G401 (cell line): ENCODE results near the gene MGMT. TPM values are rescaled to one million over a fixed set of nuclear protein-coding genes. Genes with fewer than 3 reads are reported as not detected.

ENCODE experiments used
- DNase-seq: peaks from one replicate; pipeline ENCODE4 v3.0.0-alpha.2; 2015; ENCODE audit warnings: low spot score
- in situ Hi-C: cut with HindIII; loops from 2 replicates; pipeline ENCODE4 v1.10.0; 2016; ENCODE audit warnings: low sequenced_read_pairs, mixed read lengths
- total RNA-seq: library from RNA; depleted of rRNA; stranded (reverse); fragments of >200 nt; shearing (Covaris generic); gene quantifications from 2 replicates; pipeline ENCODE4 v1.2.3, GENCODE V29; 2014

MGMT gene
- total RNA-seq, 1 experiment from 2014 or later = 60.3 TPM

DNA sequence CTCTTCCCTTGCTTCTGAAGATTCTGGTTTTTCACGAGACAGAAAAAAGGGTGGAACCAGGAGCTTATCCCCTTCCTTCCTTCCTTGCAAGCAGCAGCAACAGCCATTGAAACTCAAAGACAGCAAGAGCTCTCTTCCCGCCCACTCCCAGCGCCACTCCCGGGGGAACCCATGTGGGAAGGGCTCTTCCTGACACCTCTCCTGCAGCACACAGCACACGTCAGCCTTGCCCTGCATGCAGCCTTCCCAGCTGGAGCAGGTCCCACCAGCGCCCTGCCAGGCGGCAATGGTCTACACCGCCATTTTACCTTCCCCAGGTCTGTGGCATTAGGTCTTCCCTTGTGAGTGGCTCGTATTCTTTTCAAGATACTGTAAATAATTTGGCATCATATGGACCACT lies 161.8 kb downstream of the MGMT start:
- DNase-seq = no peak

DNA sequence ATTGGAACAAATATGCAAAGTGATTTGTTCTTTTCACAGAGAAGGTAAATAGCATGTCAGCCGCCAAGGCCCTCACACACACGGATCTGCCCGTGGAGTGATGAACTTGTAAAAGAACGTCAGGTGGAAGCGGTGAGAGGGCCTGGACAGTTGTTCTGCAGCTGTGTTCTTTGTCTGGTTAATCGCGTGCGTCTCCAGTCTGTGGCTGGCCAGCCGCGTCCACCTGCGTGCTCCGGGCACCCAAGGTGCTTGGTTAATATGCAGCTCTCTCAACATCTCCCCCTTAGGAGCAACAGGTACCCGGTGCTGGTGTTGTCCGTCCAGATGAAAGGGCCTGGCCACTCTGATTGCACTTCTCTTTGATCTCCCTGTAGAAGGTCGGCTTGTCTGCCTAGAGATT lies 162.9 kb downstream of the MGMT start:
- in situ Hi-C loops = no loop called here
- no peak for DNase-seq

More for the DNA sequence above, 161.8 kb downstream of the MGMT start:
- in situ Hi-C loops = no loop called here

DNA sequence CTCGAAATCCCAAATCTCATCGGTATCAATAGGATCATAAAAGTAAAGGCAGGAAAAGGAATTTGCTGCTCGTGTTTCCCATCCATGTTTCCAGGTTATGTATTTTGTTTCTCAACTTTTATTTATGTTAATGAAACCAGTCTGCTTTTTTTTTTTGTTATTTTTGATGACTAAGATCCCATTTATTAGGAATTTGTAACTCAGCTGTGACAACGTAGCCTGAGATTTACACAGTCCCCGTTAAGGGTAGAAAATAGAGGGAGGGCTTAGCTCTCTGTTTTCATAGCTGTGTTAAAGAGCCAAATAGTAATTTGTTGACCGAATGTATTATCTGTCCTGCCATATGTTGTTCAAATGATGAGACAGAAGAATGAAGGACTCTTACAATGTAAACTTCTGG lies 164.0 kb downstream of the MGMT start:
- DNase-seq = no peak
- in situ Hi-C loops = no loop called here

DNA sequence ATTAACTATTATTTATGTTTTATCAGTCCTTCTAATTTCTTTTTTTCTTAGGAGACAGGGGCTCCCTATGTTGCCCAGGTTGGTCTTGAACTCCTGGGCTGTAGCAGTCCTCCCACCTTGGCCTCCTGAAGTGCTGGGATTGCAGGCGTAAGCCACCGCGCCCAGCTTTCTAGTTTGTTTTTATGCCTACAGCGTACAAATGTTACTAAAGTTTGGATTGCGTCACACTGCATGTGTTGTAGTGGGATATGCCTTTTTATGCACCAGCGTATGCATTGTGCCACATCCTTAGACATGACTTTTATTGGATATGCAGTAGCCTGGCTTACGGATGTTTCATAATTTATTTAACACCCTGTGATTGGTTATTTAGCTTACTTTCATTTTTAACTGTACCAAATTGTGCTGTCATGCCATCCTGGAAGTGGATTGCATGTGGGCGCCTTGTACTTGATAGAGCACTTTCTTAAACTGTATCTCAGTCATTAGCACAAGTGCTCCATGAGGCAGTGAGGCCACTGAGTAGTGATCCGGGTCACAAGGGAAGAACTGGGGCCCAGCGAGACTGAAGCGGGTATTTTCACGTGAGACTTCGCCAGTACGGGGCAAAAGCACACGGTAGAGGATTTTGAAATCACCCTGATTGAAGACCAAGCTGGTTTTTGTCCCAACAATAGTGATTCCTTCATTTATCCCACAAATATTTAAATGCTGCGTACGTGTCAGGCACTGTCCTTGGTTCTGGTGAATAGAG lies 165.0 kb downstream of the MGMT start:
- no peak for DNase-seq
- in situ Hi-C loops = no loop called here

DNA sequence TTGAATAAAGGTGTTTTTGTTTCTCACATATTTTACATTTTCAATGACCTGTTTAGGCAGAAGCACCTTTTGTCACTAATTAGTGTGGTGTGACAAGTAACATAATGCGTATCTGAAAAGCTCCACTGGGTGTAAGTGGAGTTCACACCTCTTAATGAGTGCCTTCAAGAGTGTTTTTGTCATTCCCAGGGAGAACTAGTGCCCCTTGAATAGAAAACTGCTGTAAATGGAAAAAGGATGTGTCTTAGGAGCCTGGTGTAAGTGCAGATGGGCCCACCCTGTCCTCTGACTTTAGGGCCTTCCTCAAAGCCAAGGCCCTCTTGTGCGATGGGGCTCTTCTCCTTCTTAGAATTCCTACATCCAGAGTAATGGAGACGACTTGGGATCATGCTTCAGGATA lies 170.0 kb downstream of the MGMT start:
- in situ Hi-C loops = no loop called here
- DNase-seq = no peak

DNA sequence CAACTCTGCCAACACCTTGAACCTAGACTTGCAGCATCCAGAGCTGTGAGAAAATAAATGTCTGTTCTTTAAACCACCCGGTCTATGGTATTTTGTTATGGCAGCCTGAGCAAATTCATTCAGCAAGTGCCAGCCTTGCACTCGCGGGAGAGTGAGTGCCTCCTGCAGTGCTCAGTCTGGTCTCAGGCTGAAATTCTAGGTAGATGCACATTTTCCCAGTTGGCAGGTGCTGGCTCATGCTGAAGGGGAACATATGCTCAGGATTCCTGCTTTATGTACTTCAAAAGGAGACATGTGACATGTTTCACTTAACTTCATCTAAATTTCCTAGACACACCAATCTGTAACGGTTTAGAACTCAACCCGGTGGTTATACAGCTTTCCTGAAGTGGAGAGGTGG lies 170.8 kb downstream of the MGMT start:
- peak; percentile 87 for DNase-seq
- in situ Hi-C loops = no loop called here

DNA sequence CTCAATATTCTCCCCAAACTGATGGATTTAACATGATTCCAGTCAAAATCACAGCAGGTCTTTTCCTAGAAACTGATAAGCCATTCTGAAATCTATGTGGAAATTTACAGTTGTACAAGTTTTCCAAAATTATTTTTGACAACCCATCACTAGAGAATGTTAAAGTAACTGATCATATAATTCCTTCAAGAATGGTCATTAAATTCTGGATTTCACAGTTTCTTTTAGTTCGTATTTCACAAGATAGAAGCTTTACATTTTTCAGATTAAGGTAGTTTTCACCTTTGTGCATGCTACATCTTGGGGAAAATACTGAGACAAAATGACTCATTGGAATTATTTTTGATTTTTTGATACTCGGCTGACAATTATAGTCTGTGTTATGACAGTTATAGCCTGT lies 174.3 kb downstream of the MGMT start:
- no peak for DNase-seq
- in situ Hi-C loops = no loop called here

DNA sequence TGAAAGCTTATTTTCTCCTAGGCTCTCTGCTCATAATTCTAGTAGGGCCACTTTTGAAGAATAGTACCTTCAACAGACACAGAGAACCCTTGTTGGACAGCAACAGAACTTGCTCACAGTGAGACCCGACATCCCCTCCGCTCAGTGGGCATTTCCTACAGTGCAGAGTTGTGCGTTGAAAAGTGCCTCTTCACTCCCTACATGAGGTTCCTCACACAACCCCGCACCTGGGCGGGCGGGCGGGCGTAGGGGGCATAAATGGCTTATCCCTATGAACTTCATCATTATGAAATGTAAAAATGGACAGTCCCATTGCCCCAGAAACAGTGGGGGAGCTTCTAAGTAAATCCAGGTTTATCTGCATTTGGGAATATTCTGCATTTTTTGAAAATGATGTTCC lies 174.9 kb downstream of the MGMT start:
- in situ Hi-C loops = no loop called here

DNA sequence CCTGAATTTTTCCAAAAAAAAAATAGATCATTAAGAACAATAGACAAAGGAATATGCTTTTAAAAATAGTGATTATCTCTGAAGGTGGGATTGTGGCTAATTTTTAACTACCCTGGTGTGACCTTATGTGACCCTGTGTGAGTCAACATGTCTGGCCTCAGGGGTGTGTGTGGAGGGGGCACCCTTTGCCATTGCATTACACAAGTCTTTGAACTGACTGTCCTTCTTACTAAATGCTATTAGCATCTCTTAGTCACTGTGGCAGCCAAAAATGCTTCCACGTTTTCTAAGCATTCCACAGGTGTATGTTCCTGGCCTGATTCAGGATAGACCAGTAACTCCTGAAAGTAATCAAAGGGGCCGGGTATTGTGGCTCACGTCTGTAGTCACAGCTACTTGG lies 175.4 kb downstream of the MGMT start:
- in situ Hi-C loops = no loop called here
- DNase-seq = no peak

More for the DNA sequence above, 174.9 kb downstream of the MGMT start:
- no peak for DNase-seq

DNA sequence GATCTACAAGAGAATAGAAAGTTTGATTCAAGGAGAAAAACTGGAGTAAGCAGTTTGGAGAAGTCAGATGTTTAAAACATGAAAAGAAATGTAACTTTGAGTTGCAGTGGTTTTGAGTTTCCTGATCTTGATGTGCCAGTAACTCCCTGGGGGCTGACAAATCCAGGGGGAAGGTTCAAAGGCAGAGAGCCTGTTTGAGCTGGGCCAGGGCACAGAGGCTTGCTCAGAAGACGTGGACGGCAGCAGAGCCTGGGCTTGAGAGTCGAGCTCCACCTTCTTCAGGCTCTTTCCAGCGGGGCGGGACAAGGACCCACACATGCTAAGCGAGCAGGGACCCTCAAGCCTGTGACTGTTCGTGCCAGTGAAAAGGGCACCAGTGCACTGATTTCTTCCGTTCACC lies 176.2 kb downstream of the MGMT start:
- in situ Hi-C loops = no loop called here
- no peak for DNase-seq

DNA sequence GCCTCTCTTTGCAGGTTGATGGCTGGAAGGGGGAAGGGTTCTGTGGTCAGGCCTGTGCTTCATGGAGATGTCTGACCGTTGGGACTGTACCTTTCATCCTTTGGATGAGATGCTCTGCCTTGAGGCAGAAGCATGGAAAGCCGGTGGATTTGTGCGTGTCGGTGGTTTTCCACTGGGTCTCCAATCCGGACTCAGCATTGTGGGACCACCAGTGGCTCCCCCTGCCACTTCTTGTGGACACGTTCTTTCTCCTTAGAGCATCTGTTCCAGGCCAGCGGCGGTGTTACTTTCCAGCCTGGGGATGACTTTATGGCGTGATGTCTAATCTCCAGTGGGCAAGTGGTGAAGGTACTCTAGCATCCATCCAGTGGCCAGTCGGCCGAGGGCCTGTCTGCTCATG lies 178.4 kb downstream of the MGMT start:
- in situ Hi-C loops = no loop called here
- DNase-seq = no peak

DNA sequence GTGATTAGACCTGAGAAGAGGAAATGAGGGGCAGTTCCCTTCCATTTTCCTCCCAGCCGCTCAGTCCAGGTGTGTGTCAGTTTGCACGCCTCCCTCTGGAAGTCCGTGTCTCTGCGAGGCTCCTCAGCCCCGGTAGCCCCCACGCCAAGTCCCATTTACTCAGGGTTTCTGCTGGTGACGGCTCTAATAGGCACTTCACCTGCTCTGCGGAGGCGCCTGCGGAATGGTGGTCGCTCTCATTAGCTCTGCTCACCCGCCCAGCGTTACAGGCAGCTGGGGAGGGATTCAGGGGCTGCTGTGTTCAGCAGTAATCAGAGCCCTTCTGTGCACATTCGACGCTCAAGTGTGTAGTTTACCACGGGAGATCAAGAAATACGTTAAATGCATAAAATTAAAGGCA lies 179.9 kb downstream of the MGMT start:
- DNase-seq = no peak
- in situ Hi-C loops = no loop called here

DNA sequence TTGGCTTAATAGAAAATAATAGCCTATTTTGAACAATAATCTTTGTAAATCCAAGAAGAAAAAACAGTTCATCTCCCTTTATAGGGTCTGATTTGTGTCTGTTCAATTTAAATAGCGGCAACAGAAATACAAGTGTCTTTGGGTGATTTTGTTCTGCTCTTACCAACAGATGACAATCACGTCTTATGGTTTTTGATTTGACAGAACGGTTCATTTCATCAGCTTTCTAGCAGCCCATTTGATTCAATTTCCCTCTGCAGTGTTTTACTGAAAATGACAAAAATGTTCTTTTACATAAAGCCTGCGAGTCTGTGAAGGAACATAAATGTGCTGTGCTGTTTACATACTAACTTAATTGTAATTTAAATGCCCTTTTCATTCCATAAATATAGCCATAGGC lies 180.5 kb downstream of the MGMT start:
- in situ Hi-C loops = no loop called here
- no peak for DNase-seq

DNA sequence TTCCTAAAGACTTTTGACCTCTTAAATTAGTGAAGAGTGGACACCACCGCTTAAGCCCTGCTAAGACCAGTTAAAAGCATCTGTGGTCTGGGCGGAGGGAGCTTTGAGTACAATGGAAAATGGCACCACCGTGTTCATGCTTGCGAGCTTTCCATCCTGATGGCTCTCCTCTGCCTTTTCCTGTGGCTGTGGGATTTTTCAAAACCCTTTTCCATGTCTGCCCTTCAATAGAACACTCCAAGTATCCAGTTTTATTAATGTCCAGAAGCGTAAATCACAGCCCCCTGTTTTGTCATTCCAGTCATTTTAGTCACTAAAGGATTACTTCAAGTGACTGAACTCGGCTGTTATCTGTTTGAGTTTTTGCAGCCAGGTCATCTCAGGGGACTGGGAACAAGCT lies 181.8 kb downstream of the MGMT start:
- in situ Hi-C loops = no loop called here
- DNase-seq = no peak

DNA sequence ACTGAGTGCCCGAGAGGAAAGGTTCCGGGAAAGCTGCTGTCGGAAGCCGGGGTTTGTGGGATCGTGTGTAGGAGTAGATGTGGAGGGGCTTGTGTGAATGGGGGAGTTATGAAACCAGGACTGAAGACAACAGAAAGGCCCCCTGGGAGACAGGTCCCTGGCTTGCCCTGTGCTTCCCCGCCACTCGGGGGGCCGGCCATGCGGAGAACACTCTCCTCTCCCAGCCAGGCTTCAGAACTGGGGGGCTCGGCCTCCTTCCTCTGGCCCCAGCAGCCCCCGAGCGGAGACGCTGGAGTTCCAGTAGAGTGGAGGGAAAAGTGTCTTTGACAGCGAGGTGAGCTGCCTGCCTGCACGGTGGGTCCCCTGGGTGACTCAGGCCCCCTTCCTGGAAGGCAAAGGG lies 185.0 kb downstream of the MGMT start:
- in situ Hi-C loops = no loop called here
- DNase-seq = no peak

DNA sequence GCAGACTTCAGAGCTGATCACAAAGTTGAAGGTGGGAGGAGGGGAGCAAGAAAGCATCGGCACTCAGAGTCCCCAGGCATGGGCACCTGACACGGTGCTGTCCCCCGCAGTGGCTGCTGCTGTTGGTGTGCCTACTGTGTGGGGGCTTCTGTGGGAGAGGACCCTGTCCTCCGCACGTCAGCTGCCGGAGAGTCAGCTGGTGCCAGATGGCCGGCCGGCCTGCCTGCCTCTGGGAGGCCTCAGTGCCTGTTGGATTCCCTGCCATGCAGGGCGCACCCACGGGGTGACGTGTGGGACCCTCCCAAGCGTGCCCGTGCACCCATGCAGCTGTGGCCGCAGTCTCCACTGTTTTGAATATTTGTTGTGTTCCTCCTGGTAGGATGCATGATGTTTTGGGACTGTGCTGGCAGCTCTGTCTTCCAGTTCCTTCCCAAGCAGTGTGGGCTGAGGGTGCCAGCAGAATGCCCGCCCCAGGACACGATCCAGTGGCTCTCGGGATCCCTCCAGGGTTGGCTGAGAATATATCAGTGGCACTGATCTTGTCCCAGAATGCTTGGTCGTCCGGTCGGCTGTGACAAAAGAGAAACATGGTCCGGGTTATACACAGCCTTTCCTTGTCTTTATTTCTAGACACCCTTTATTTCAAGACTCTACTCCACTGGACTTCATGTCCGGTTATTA lies 185.6 kb downstream of the MGMT start:
- in situ Hi-C loops = no loop called here
- no peak for DNase-seq

DNA sequence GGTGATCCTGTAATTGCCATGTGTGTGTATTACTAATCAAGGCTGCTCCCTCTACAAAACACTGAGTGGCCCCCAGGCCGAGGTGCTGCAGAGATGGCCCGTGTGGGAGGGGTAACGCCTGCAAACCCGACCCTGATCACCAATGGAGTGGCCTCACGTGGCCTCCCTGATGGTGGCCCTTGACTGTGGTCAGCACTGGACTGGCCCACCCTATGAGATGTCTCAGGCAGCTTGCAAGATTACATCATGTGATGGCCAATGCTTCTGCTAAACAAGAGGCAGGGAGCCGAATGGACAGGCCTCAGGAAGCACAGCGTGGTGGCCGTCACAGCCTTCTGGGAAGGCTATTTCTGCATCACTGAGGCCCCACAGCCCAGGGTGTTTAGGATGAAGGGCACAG lies 186.4 kb downstream of the MGMT start:
- in situ Hi-C loops = no loop called here
- no peak for DNase-seq

DNA sequence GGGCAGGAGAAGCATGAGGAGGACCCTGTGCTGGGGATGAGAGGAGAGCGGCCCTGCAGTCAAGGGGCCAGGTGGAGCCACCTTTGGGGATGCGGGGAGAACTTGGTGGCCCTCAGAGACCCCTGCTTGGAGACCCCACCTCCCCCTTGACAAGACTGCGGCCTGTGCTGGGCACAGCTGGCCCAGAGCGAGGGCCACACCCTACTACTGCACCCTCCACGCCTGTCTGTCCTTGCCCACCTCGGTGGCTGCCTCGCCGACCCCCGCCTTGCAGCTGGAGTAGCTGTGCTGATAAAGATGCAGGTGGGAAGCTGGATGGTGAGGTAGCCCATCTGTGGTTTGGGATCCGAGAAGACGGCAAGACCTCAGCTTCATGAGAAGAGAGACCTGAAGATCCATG lies 186.8 kb downstream of the MGMT start:
- in situ Hi-C loops = no loop called here
- DNase-seq = no peak

DNA sequence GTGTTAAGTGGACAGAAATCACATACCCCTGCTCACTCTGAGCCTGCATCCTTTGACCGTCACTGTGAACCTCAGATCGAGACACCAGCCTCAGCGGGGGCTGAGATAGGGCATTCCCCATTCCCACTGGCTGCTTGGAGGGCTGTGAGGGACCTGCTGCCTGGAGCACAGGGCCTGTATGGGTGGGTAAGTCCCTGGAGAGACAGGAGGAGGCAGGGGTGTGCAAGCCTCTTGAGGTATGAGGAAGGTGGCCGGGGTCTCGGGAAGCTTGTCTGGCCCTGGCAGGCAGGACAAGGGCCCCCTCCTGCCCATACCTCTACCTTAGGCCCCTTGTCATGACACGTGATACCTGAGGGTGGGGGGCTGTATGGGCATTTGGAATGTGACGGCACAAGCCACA lies 187.4 kb downstream of the MGMT start:
- in situ Hi-C loops = no loop called here
- no peak for DNase-seq

DNA sequence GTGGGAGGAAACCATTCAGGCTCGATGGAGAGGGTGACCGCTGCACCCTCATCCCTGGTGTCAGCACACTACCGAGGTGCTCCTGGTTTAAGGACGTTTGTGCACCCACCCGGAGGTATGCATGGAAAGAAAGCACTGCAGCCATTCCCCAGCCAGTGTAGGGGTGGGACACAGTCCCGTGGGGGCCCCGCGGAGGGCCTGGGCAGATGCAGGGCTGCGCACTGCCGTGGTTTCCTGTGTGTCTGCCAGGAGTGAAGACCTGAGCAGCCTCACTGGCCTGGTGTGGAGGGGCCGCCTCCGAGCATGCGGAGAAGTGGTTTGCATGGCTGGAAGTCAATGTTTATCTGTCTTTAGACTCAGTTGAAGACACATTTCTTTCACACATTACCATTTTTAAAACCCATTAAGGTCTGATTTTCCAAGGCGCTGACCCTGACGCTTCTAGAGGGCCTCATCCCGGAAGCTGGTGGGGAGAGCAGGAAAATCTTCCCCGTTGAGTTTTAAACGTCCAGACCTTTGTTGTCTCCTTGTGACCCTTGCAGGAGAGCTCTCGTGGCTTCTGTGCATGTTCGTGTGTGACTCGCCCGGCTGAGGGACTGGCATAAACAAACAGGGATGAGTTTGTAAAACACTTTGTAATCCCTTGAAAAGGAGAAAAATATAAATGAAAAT lies 188.1 kb downstream of the MGMT start:
- no peak for DNase-seq
- in situ Hi-C loops = no loop called here

DNA sequence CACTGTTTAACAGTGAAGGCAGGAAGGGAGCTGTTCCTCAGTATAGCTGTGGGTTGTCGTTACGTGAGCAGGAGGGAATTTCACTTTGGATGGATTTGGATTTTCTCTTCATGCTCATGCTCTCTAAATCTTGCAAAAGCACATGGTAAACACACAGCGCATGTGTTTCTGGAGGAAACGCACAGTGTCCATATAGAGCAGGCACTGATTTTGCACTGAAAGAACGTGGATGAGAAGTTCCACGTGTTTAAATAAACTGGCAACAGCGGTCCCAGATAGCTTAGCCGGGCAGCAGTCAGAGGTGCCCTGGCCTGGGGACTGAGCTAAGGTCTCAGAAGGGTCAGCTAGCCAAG lies 188.6 kb downstream of the MGMT start:
- in situ Hi-C loops = no loop called here
- no peak for DNase-seq
